Spinal cord (tissue), 10 donors: ENCODE measurements around the gene FOCAD. TPM values are rescaled to one million over a fixed set of nuclear protein-coding genes. Genes with fewer than 3 reads are reported as not detected.

Experiments
- DNase-seq, 6 donors: peaks; one replicate each; pipeline versions ENCODE4 v3.0.0 to v3.0.0-alpha.2; 2013 to 2015; ENCODE audit warnings: low spot score in 6 of 6, low read depth in 4 of 6
- H3K27ac ChIP-seq: one replicate; pipeline ENCODE4 v1.5.1; 2013; ENCODE audit warnings: low read depth, low read length, control low read depth
- H3K27me3 ChIP-seq: one replicate; pipeline ENCODE4 v1.6.1; 2013; ENCODE audit warnings: low read length; ENCODE audit not compliant: control insufficient read depth, insufficient read depth
- H3K36me3 ChIP-seq: one replicate; pipeline ENCODE4 v1.6.1; 2013; ENCODE audit warnings: low read length; ENCODE audit not compliant: control insufficient read depth, insufficient read depth
- H3K4me1 ChIP-seq: one replicate; pipeline ENCODE4 v1.6.1; 2013; ENCODE audit warnings: low read length; ENCODE audit not compliant: control insufficient read depth, insufficient read depth
- H3K4me3 ChIP-seq: one replicate; pipeline ENCODE4 v1.5.1; 2013; ENCODE audit warnings: low read depth, low read length, control low read depth
- H3K9me3 ChIP-seq: one replicate; pipeline ENCODE4 v1.6.1; 2013; ENCODE audit warnings: low read length; ENCODE audit not compliant: control insufficient read depth, insufficient read depth
- WGBS: methylation state at CpG from one replicate; pipeline ENCODE4 v1.1.5; 2013; ENCODE audit warnings: missing lambda C conversion rate; ENCODE audit not compliant: insufficient coverage; 5-methylcytosine and 5-hydroxymethylcytosine counted together
- polyA plus RNA-seq, 2 donors: library from polyadenylated mRNA; unstranded; fragments of 120-200 nt; gene quantifications; one replicate each; pipeline ENCODE4 v1.2.1, GENCODE V29; 2013; ENCODE audit not compliant: insufficient read length in 2 of 2
- total RNA-seq, 2 donors: library from RNA; depleted of rRNA in 1 of 2; stranded (reverse); fragments of 120-200 nt in 1 of 2; fragments of >200 nt in 1 of 2; gene quantifications; one replicate each; pipeline versions ENCODE4 v1.2.3 to v1.2.4, GENCODE V29; 2013 to 2014
- donor health status: healthy.

FOCAD gene
- total and polyA plus RNA-seq, 4 donors: 32.3 to 189 (median 52.9) TPM

DNA sequence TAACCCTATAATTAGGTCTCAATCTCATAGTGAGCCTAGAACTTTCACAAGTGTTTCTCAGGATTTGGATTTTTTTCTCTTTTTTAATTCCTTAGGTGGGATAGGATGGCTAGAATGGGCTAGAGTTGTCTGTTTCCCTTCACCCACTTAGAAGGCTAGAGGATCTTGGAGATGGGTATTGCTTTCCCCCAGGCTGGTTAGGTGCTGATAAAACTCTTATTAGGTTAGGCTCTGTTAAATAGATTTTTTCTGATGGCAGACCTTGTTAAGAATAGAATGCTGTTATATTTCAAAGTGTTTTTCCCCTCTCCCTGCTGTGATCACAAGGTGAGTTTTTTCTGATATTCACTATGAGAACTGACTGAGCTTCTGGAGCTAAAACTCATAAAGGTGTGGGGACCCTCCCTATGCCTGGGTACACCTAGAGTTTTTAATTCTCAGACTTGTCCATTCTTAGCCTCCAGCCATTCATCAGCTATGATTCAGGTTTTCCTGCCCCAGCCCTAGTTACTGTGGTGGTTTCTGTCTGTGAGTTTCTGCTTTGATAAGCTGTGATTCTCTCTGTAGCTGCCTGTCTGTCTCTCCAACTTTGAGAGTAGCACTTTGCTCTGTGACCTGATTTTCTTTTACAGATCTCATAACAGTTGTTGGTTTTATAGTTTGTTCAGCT is 215.0 kb downstream of the FOCAD start:
- H3K27ac ChIP-seq: no peak overlapping the region

DNA sequence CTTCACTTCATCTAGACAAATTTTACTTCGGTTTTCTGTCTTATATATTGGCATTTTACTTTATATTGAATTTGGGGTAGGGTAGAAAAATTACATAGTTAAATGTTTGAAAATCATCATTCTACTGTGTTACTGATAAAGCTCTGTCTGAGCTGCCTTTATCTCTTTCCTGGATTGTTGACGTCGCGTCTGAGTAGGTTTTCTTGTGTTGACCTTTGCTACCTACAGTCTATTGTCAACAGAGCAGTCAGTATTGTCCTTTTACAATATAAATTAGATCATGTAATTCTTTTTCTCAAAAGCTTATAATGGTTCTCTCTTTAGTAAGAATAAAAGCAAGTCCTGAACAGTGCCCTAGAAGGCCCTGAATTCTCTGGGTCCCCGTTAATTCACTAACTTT is 219.2 kb downstream of the FOCAD start:
- no CpG with 5 or more reads among the region's 5 CpGs for WGBS
- no peak for DNase-seq
- Histone ChIP-seq H3K27me3 (no peaks in the 10 kb centered on the region), H3K4me3 (no peak overlapping the region), H3K4me1 (no peaks in the 10 kb centered on the region), H3K36me3 (no peaks in the 10 kb centered on the region), H3K9me3 (no peaks in the 10 kb centered on the region), H3K27ac (no peak overlapping the region)

More for the DNA sequence above, 215.0 kb downstream of the FOCAD start:
- Histone ChIP-seq H3K4me1 (no peaks in the 10 kb centered on the region), H3K27me3 (no peaks in the 10 kb centered on the region), H3K9me3 (no peaks in the 10 kb centered on the region), H3K36me3 (no peaks in the 10 kb centered on the region), H3K4me3 (no peak overlapping the region)
- no peak for DNase-seq

DNA sequence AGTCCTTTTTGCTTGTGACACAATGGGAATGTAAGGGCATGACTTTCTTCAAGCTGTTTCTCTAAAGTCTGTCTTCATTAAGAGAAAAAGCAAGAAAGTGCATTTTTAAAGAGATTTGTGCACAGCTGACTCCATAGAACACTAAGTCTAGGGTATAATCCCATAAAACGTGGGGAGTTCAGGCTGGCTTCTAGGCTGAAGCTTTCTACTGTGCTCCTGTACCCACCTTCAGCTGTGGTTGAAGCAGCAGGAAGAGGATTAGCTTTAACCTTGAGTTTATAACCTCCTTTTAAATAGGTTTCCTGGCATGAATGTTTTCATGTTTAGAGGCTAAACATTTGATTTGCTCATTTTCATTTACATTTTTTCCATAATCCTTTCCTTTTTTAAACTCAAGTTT is 220.9 kb downstream of the FOCAD start:
- DNase-seq: no peak
- Histone ChIP-seq H3K36me3 (no peaks in the 10 kb centered on the region), H3K27me3 (no peaks in the 10 kb centered on the region), H3K4me1 (no peaks in the 10 kb centered on the region), H3K9me3 (no peaks in the 10 kb centered on the region), H3K27ac (no peak overlapping the region), H3K4me3 (no peak overlapping the region)
- WGBS: no CpG with 5 or more reads among the region's 1 CpG

DNA sequence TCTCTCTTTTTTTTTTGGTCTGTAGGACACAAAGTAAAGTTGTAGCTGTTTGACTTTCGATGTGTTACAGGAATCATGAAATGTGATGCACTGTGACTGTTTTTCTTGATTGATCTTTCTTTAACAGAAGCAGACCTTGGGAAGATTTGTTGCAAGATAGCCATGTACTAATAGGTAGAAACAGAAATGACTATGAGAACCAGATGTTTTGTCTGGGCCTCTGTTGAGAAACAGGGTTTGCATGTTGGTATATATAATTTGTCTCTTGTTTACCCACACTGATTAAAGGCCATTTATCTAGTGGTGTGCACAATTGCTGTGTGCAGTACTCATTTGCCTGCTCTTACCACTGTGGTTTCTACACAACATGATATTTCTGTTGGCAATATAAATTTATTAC is 222.3 kb downstream of the FOCAD start:
- no peaks in the 10 kb centered on the region for H3K9me3 ChIP-seq

DNA sequence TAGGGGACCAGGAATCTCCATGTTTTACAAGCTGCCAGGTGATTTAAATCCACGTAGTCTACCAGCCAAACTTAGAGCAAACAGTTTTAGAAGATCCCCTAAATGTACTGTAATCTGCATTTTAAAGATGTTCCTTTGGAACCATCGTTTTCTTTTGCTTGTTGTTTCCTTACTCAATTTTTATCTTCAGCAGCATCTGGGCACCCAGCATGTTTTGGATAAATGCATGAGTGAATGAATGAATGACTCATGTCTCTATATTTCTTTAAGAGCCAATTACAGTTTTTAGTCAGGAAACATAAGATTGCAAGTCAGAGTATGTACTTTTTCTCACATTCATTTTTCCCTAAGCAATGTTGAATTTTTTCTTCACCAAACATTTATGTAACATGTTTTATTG is 224.4 kb downstream of the FOCAD start:
- Histone ChIP-seq H3K27me3 (no peaks in the 10 kb centered on the region), H3K9me3 (no peaks in the 10 kb centered on the region), H3K36me3 (no peaks in the 10 kb centered on the region), H3K4me3 (no peak overlapping the region), H3K27ac (no peak overlapping the region), H3K4me1 (no peaks in the 10 kb centered on the region)
- WGBS: no CpG with 5 or more reads among the region's 2 CpGs
- no peak for DNase-seq

More for the DNA sequence above, 222.3 kb downstream of the FOCAD start:
- DNase-seq: peak in 1 of 6 donors; percentile 34
- no peaks in the 10 kb centered on the region for H3K4me1 ChIP-seq
- no peaks in the 10 kb centered on the region for H3K27me3 ChIP-seq
- H3K4me3 ChIP-seq: no peak overlapping the region
- no peaks in the 10 kb centered on the region for H3K36me3 ChIP-seq
- H3K27ac ChIP-seq: no peak overlapping the region
- WGBS: 100% methylated on average over 1 of the region's 1 CpG

DNA sequence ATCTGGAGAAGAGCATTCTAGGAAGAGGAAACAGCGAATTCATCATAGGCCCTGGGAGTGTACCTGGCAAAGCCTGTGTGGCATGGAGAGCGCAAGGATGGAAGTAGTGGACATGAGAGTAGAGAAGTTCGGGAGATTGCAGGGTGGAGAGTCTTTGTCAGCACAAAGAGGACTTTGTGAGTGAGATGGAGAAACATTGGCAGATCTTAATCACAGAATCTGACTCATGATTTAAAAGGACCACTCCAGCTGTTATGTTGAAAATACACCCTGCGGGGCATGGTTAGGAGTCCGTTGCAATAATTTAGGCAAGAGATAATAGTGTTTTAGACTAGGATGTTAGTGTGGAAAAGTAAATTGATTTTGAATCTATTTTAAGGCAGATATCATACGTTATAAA is 230.5 kb downstream of the FOCAD start:
- no peak for DNase-seq
- Histone ChIP-seq H3K27ac (no peak overlapping the region), H3K4me3 (no peak overlapping the region), H3K27me3 (no peaks in the 10 kb centered on the region), H3K4me1 (no peaks in the 10 kb centered on the region), H3K36me3 (no peaks in the 10 kb centered on the region), H3K9me3 (no peaks in the 10 kb centered on the region)
- WGBS: 89% methylated on average over 5 of the region's 6 CpGs

DNA sequence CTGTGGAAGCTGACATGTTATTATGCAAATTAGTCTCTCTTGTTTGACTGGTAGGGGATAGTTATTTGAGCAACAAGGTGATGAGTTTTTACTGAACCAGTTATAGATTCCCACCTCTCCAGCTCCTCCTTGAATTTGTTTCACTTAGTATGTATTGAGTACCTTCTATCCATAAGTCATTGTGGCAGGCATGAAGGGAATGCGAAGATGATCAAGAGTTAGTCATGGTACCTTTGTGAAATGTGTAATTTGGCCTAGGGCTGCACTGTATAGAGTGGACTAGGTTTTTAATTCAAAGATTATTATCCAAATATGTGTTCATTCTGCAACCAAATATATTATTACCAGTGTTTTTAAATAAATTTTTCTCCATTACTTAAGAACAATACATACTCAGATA is 237.3 kb downstream of the FOCAD start:
- WGBS: no CpG with 5 or more reads among the region's 1 CpG
- Histone ChIP-seq H3K4me3 (no peak overlapping the region), H3K4me1 (no peaks in the 10 kb centered on the region), H3K27ac (no peak overlapping the region), H3K27me3 (no peaks in the 10 kb centered on the region), H3K36me3 (no peaks in the 10 kb centered on the region), H3K9me3 (no peaks in the 10 kb centered on the region)
- no peak for DNase-seq

DNA sequence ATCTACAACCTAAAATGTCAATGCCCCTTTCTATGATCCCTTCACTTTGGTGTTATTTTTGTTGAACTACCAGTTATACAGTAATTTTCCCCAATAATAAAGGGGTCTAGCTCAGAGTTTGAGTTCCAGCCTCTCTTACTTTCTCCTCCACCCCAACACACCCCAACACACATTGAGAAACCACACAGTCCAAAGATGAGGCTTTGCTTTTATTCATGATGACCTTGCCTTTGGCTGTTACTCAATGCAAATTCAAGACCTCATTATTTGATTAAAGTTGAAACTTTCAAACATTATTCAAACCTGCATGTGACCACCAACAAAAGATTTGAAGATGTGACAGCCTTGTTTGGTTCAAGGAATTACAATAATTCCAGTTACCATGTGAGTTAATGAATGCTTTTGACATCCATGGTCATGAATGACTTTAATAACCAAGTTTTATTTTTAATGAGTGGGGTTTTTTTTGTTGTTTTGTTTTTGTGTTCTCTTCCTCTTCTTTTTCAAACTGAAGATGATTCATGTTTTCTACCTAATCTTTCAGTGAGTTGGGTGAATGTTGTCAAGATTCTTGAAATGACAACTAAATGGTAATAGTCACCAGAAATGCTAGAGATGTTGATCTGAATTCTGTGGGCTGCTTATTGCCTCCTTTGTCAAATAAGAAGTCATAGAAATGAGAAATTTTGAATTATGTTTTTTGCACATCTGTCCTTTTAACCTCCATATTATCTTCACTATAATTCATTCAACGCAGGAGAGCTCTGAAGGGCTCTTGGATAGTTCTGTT is 241.4 kb downstream of the FOCAD start:
- Histone ChIP-seq H3K36me3 (no peaks in the 10 kb centered on the region), H3K9me3 (no peaks in the 10 kb centered on the region), H3K4me1 (no peaks in the 10 kb centered on the region), H3K4me3 (no peak overlapping the region), H3K27ac (no peak overlapping the region), H3K27me3 (no peaks in the 10 kb centered on the region)
- no peak for DNase-seq
- WGBS: no CpG with 5 or more reads among the region's 1 CpG

GRCh38 chr9:20929276-20929675 is 245.2 kb downstream of the FOCAD start:
- no peaks in the 10 kb centered on the region for H3K36me3 ChIP-seq
- H3K4me1 ChIP-seq: no peaks in the 10 kb centered on the region
- WGBS: 23% methylated on average over 3 of the region's 5 CpGs
- no peaks in the 10 kb centered on the region for H3K27me3 ChIP-seq
- no peak overlapping the region for H3K27ac ChIP-seq
- no peak overlapping the region for H3K4me3 ChIP-seq
- no peaks in the 10 kb centered on the region for H3K9me3 ChIP-seq
- DNase-seq: peak in 4 of 6 donors; percentile 26 to 87 (median 64)

- Histone ChIP-seq H3K4me3 (no peak overlapping the region), H3K9me3 (no peaks in the 10 kb centered on the region), H3K4me1 (no peaks in the 10 kb centered on the region), H3K36me3 (no peaks in the 10 kb centered on the region), H3K27me3 (no peaks in the 10 kb centered on the region), H3K27ac (no peak overlapping the region)
- WGBS: 83% methylated on average over 1 of the region's 1 CpG
- peak in 1 of 6 donors; percentile 85 for DNase-seq
These were observed 246.8 kb downstream of the FOCAD start for GRCh38 chr9:20930836-20931235.
